Right lobe of liver (tissue), 6 donors: ENCODE data around the gene DCDC1. TPM values are rescaled to one million over a fixed set of nuclear protein-coding genes. Genes with fewer than 3 reads are reported as not detected.
"Not testable (repeated sequence)": the region's sequence is repeated elsewhere in the genome, so short reads cannot be mapped to it uniquely, and the experiment has no call there.

Experiments used
- ATAC-seq, 4 donors: fragments of 200-7000 bp; cut with Tn5 transposase; one replicate each; pipeline ENCODE4 v1.9.1; 2020; ENCODE audit warnings: mild to moderate bottlenecking in 4 of 4, moderate library complexity in 4 of 4
- DNase-seq, 3 donors: peaks; one replicate each; pipeline ENCODE4 v3.0.0-alpha.2; 2020
- H3K27ac ChIP-seq, 3 donors: fragments of 200-600 bp; one replicate each; pipeline ENCODE4 v1.8.0; 2022
- H3K27me3 ChIP-seq, 2 donors: fragments of 200-600 bp; one replicate each; pipeline ENCODE4 v1.8.0; 2022
- H3K36me3 ChIP-seq, 4 donors: fragments of 200-600 bp; sonication (generic) in 1 of 4; one replicate each; pipeline versions ENCODE4 v1.5.1 to v1.8.0; 2017 to 2022; ENCODE audit warnings: control low read depth in 1 of 4
- H3K4me1 ChIP-seq, 4 donors: fragments of 200-600 bp; sonication (generic) in 1 of 4; one replicate each; pipeline versions ENCODE4 v1.5.1 to v1.8.0; 2017 to 2022; ENCODE audit warnings: control low read depth in 1 of 4
- H3K4me3 ChIP-seq, 3 donors: fragments of 200-600 bp; one replicate each; pipeline ENCODE4 v1.8.0; 2022
- H3K9me3 ChIP-seq, 4 donors: fragments of 200-600 bp; sonication (generic) in 1 of 4; one replicate each; pipeline versions ENCODE4 v1.5.1 to v1.8.0; 2017 to 2022; ENCODE audit warnings: control low read depth in 1 of 4
- POLR2A ChIP-seq: fragments of 450-650 bp; IDR thresholded peaks from one replicate; pipeline ENCODE4 v1.6.1; 2017; ENCODE audit warnings: antibody characterized with exemption, mild to moderate bottlenecking
- WGBS: methylation state at CpG from one replicate; pipeline ENCODE4 v1.1.6; 2018; ENCODE audit warnings: low coverage, low lambda C conversion rate; ENCODE audit not compliant: insufficient coverage; ENCODE audit errors: missing lambda C conversion rate; 5-methylcytosine and 5-hydroxymethylcytosine counted together
- intact Hi-C, 2 donors: fragments of 100-400 bp; cut with DNase I; formaldehyde crosslinking; loops; one replicate each; pipeline versions ENCODE4 v1.11.2 to v1.14.1; 2022
- total RNA-seq, 6 experiments: library from RNA; depleted of rRNA in 2 of 6; stranded (reverse); fragments of >200 nt in 2 of 6; fragmentation: NEBNext Ultra II Directional in 3 of 6; extraction: Animal tissue kit (Norgen Biotek cat#: 25700) in 3 of 6; gene quantifications; one replicate each; pipeline versions ENCODE4 v1.1.0 to v1.2.4, GENCODE V29; 2016 to 2023
- TF ChIP-seq, protein P1 (sequence below), 4 donors: fragments of 200-600 bp in 3 of 4; fragments of 450-650 bp in 1 of 4; IDR thresholded peaks; one replicate each; pipeline versions ENCODE4 v1.5.1 to v1.8.0; 2016 to 2022; ENCODE audit warnings: antibody characterized with exemption in 4 of 4, mild to moderate bottlenecking in 2 of 4
- donor health status: DM: no; HTN: yes; CAD: no.
- donor health status: DM: no; HTN: no; CAD: no.
- donor health status: DM: no; HTN: no; CAD: no.
- donor health status: DM: no; HTN: yes; CAD: no.
- donor health status: DM: no; HTN: yes; CAD: no.

DCDC1 gene
- total RNA-seq, 6 experiments from 2014 or later, result 1.9 to 4.8 (median 2.6) TPM

DNA sequence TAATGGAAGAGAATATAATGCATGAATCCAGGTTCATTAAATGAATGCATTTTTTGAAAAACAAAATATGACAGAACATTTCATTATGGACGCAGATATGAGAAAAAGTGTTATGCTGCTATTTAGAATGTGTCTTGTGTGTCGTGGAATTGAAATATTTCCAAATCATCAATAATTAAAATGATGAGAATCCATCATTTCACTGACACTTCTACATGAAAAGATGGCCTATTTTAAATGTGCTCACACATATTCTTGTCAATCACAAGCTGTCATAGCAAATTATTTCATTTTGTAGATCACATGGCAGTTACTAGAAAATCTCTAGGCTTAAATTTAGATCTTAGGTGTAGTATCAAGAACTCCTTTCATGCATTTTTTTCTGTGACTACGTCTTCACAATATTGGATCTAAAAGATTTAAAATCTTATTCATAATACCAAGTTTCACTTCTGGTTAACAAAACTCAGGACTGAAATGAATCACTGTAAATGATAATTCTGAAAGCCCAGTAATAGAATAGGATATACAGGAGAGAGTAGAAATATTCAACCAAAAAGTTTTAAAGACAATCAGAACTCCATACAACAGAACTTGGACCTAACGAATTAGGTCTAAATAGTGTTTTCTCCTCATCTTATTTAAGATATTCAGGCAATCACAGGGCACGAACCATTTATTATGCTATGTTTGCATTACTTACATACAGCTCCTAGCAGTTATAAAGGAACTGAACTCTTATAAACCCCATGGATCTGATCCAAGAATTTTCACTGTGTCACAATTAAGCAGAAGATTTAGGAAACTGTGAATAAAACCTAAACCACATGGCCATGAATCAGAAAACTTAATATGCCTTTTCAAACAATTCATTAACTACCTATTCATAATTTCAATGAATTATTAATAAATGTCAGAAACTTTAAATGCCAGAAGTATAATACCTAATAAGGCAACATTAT is 67.7 kb downstream of the DCDC1 start:
- Histone ChIP-seq H3K27ac (no peak overlapping the region), H3K4me3 (no peak overlapping the region), H3K36me3 (no peaks in the 10 kb centered on the region), H3K9me3 (no peaks in the 10 kb centered on the region), H3K27me3 (no peaks in the 10 kb centered on the region), H3K4me1 (no peaks in the 10 kb centered on the region)
- DNase-seq (no peak), ATAC-seq (no peak)
- intact Hi-C loops, result no loop called here
- TF ChIP-seq, protein P1, sequence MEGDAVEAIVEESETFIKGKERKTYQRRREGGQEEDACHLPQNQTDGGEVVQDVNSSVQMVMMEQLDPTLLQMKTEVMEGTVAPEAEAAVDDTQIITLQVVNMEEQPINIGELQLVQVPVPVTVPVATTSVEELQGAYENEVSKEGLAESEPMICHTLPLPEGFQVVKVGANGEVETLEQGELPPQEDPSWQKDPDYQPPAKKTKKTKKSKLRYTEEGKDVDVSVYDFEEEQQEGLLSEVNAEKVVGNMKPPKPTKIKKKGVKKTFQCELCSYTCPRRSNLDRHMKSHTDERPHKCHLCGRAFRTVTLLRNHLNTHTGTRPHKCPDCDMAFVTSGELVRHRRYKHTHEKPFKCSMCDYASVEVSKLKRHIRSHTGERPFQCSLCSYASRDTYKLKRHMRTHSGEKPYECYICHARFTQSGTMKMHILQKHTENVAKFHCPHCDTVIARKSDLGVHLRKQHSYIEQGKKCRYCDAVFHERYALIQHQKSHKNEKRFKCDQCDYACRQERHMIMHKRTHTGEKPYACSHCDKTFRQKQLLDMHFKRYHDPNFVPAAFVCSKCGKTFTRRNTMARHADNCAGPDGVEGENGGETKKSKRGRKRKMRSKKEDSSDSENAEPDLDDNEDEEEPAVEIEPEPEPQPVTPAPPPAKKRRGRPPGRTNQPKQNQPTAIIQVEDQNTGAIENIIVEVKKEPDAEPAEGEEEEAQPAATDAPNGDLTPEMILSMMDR (IDR thresholded peaks at IDR 0.05), result no peak
- TF ChIP-seq POLR2A, result no peak
- WGBS, result 49% methylated on average over 5 of the region's 5 CpGs

DNA sequence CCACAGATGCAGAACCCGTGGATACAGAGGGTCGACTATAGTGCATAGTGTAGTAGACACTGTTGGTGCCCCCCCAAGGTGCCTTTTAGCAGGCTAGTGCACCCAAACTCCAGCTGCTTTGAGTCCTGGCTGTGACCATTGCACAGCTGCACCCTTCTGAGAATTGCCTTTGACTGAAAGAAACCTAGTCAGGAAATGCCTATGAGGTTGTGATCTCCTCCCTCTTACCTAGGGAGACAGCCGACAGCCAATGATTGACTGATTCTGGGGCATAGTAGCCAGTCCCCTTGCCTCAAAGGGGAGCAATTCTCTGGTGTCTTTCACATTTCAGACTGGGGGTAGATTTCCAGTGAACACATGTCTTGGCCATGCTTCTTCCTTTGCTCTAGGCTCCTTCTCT is 74.2 kb downstream of the DCDC1 start:
- intact Hi-C loops, result no loop called here
- no peak for ATAC-seq
- no peak for DNase-seq
- 48% methylated on average over 2 of the region's 3 CpGs for WGBS
- no peaks in the 10 kb centered on the region for H3K4me1 ChIP-seq
- no peaks in the 10 kb centered on the region for H3K27me3 ChIP-seq
- H3K9me3 ChIP-seq, result no peaks in the 10 kb centered on the region
- H3K36me3 ChIP-seq, result no peaks in the 10 kb centered on the region
- no peak overlapping the region for H3K27ac ChIP-seq
- no peak overlapping the region for H3K4me3 ChIP-seq
- TF ChIP-seq, protein P1 (IDR thresholded peaks at IDR 0.05), result no peak
- TF ChIP-seq POLR2A, result no peak

DNA sequence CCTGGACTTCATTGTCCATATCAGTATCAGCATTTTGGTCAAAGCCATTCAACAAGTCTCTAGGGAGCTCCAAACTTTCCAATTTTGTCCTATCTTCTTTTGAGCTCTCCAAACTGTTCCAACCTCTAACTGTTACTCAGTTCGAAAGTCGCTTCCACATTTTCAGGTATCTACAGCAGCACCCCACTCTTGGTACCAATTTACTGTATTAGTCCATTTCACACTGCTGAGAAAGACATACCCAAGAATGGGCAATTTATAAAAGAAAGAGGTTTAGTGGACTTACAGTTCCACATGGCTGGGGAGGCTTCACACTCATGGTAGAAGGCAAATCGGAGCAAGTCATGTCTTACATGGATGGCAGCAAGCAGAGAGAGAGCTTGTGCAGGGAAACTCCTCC is 96.0 kb downstream of the DCDC1 start:
- 71% methylated on average over 3 of the region's 3 CpGs for WGBS
- H3K36me3 ChIP-seq, H3K27me3 ChIP-seq, H3K4me3 ChIP-seq, DNase-seq, H3K9me3 ChIP-seq, H3K4me1 ChIP-seq, H3K27ac ChIP-seq, intact Hi-C loops, ATAC-seq: not testable (repeated sequence)

DNA sequence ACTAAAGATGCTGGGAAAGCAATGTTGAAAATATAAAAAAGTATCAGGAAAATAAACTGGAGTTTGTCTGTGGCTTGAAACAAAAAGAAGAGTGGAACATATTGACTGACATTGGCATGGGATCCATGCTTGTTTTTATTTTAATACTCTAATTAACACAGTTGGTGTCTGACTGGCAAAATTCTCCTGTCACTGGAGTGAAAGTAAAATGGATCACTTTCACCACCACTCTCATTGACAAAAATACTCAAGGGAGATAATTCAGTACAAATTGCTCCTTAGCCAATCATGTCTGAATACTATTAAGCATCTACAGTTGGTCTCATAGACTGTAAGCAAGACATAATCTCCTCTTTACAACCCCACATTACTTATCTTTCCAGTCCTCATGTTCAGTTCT is 101.8 kb downstream of the DCDC1 start:
- Histone ChIP-seq H3K4me3 (no peak overlapping the region), H3K27me3 (no peaks in the 10 kb centered on the region), H3K27ac (no peak overlapping the region), H3K36me3 (no peaks in the 10 kb centered on the region), H3K4me1 (no peaks in the 10 kb centered on the region), H3K9me3 (no peaks in the 10 kb centered on the region)
- intact Hi-C loops, result no loop called here
- no peak for DNase-seq
- no peak for ATAC-seq
- TF ChIP-seq, protein P1 (IDR thresholded peaks at IDR 0.05), result no peak
- no peak for TF ChIP-seq POLR2A

DNA sequence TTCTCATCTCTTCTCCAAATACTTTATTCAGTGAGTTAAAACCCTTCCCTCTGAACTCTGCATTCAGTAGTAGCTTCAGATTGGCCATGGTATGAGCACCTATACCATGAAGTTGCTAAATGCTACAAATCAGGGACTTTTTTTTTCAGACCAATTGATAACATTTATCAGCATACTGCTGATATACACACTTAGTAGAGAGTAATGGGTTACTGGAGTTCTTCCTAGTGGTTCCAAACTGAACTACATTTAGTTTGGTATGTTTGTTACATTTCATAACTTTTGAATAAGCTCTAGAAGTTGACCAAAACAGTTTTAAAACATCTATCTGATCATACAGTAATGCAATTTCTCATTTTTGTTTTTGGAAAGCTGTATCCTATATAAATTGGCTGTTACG is 104.7 kb downstream of the DCDC1 start:
- WGBS, result 50% methylated on average over 1 of the region's 1 CpG
- ATAC-seq, result no peak
- DNase-seq, result no peak

More for the DNA sequence above, 104.7 kb downstream of the DCDC1 start:
- no peak overlapping the region for H3K27ac ChIP-seq
- H3K36me3 ChIP-seq, result no peaks in the 10 kb centered on the region
- intact Hi-C loops, result no loop called here
- TF ChIP-seq, protein P1 (IDR thresholded peaks at IDR 0.05), result no peak
- TF ChIP-seq POLR2A, result no peak
- H3K27me3 ChIP-seq, result no peaks in the 10 kb centered on the region
- H3K4me1 ChIP-seq, result no peaks in the 10 kb centered on the region
- H3K9me3 ChIP-seq, result no peaks in the 10 kb centered on the region
- H3K4me3 ChIP-seq, result no peak overlapping the region
